K562 (cell line): ENCODE data around the gene GRPEL2. TPM values are rescaled to one million over a fixed set of nuclear protein-coding genes. Genes with fewer than 3 reads are reported as not detected.

Experiments used
- CHD7 ChIP-seq: fragments of 200-600 bp; sonication (generic); IDR thresholded peaks from one replicate; pipeline ENCODE4 v1.6.1; 2012; ENCODE audit warnings: mild to moderate bottlenecking, low read depth, low read length, inconsistent platforms
- CTCFL ChIP-seq: IDR thresholded peaks from 2 replicates; pipeline ENCODE4 v1.6.1; 2011; ENCODE audit warnings: borderline replicate concordance, low read depth, mild to moderate bottlenecking, moderate library complexity, low read length; ENCODE audit not compliant: insufficient read depth, poor library complexity, severe bottlenecking
- GTF2B ChIP-seq: IDR thresholded peaks from 2 replicates; pipeline ENCODE4 v1.6.1; 2011; ENCODE audit not compliant: insufficient read length; ENCODE audit errors: extremely low read depth
- KLF6 ChIP-seq: fragments of 250-450 bp; sonication (Bioruptor Pico); IDR thresholded peaks from 2 replicates; pipeline ENCODE4 v1.4.0; 2020; ENCODE audit warnings: mild to moderate bottlenecking, moderate library complexity, borderline replicate concordance
- MEF2A ChIP-seq: IDR thresholded peaks from 2 replicates; pipeline ENCODE4 v1.6.1; 2011; ENCODE audit warnings: low read depth, mild to moderate bottlenecking, low read length, moderate library complexity; ENCODE audit not compliant: control insufficient read depth
- RBM39 ChIP-seq: fragments of 200-400 bp; formaldehyde crosslinking; optimal IDR thresholded peaks from 2 replicates; pipeline ENCODE3; 2018; ENCODE audit warnings: low read depth, low read length
- ZNF316 ChIP-seq: fragments of 450-650 bp; IDR thresholded peaks from 2 replicates; pipeline ENCODE4 v1.6.1; 2016
- polyA plus RNA-seq, 8 experiments: library from polyadenylated mRNA; depleted of rRNA in 4 of 8; stranded (reverse) in 5 of 8; unstranded in 3 of 8; fragments of >200 nt; fragmentation: Nextera tagmentation in 2 of 8; fragmentation: Illumina TruSeq in 1 of 8; extraction: Ambion mirVana in 2 of 8; extraction: Trizol in 1 of 8; gene quantifications; 2 replicates each; pipeline versions ENCODE4 v1.2.1 to v1.2.3, GENCODE V29; 2011 to 2014; ENCODE audit warnings: inconsistent platforms in 1 of 8, missing spikeins in 1 of 8
- total RNA-seq, 7 experiments: library from RNA; depleted of rRNA in 6 of 7; stranded (reverse); fragments of >200 nt in 6 of 7; fragmentation: Illumina TruSeq in 2 of 7; extraction: Trizol in 2 of 7; gene quantifications; 2 replicates each; pipeline versions ENCODE4 v1.2.1 to v1.2.3, GENCODE V29; 2011 to 2021; ENCODE audit warnings: low replicate concordance in 1 of 7
- TF ChIP-seq, protein P1 (sequence below): sonication (generic); formaldehyde crosslinking; IDR thresholded peaks from 2 replicates; pipeline ENCODE4 v1.8.1; 2023; ENCODE audit warnings: mild to moderate bottlenecking, missing genetic modification reagents
- TF ChIP-seq, protein P2 (sequence below): sonication (generic); formaldehyde crosslinking; IDR thresholded peaks from 2 replicates; pipeline ENCODE4 v1.8.0; 2023; ENCODE audit warnings: mild to moderate bottlenecking, missing genetic modification reagents

Gene GRPEL2
- total and polyA plus RNA-seq, 9 of the 15 experiments (the other 6 are each of a cell fraction or from before 2014, with no cell fraction given), result 11.2 to 40.5 (median 25.8) TPM

DNA sequence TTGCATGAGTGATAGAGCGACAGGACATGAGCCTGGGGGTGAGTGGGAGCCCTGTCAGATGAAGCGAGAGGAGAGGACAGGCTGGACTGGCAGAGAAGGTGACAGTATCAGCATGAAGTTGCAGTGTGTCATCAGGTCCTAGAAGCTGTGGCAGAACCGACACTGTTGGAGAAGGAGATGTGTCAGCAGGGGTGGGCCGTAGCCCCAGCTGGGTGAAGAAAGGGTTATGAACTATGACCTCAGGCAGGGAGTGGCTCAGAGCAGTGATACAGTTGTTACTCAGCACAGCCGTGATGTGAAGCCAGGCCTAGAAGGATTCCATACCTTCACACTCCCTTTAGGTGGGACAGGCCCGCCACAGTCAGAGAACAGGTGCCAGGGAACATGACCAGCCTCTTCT, 20.1 kb downstream of the GRPEL2 start (continued):
- TF ChIP-seq CHD7, result no peak
- no peak for TF ChIP-seq RBM39
- TF ChIP-seq, protein P1, sequence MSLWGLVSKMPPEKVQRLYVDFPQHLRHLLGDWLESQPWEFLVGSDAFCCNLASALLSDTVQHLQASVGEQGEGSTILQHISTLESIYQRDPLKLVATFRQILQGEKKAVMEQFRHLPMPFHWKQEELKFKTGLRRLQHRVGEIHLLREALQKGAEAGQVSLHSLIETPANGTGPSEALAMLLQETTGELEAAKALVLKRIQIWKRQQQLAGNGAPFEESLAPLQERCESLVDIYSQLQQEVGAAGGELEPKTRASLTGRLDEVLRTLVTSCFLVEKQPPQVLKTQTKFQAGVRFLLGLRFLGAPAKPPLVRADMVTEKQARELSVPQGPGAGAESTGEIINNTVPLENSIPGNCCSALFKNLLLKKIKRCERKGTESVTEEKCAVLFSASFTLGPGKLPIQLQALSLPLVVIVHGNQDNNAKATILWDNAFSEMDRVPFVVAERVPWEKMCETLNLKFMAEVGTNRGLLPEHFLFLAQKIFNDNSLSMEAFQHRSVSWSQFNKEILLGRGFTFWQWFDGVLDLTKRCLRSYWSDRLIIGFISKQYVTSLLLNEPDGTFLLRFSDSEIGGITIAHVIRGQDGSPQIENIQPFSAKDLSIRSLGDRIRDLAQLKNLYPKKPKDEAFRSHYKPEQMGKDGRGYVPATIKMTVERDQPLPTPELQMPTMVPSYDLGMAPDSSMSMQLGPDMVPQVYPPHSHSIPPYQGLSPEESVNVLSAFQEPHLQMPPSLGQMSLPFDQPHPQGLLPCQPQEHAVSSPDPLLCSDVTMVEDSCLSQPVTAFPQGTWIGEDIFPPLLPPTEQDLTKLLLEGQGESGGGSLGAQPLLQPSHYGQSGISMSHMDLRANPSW, result no peak
- TF ChIP-seq ZNF316, result peak; percentile 11; the same call in 1 of the 2 replicates
- no peak for TF ChIP-seq MEF2A
- TF ChIP-seq, protein P2, sequence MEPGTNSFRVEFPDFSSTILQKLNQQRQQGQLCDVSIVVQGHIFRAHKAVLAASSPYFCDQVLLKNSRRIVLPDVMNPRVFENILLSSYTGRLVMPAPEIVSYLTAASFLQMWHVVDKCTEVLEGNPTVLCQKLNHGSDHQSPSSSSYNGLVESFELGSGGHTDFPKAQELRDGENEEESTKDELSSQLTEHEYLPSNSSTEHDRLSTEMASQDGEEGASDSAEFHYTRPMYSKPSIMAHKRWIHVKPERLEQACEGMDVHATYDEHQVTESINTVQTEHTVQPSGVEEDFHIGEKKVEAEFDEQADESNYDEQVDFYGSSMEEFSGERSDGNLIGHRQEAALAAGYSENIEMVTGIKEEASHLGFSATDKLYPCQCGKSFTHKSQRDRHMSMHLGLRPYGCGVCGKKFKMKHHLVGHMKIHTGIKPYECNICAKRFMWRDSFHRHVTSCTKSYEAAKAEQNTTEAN (CRISPR knock-in tag), result no peak
- TF ChIP-seq GTF2B, result no peak
- no peak for TF ChIP-seq KLF6 (CRISPR knock-in tag)
- TF ChIP-seq CTCFL, result no peak
